Sigmoid colon (tissue), 7 donors: ENCODE data around the gene DESI1. TPM values are rescaled to one million over a fixed set of nuclear protein-coding genes. Genes with fewer than 3 reads are reported as not detected.

Source experiments
- DNase-seq: peaks from one replicate; pipeline ENCODE4 v3.0.0-alpha.2; 2019
- H3K27ac ChIP-seq, 4 donors: fragments of 200-600 bp; sonication (generic); one replicate each; pipeline ENCODE4 v1.5.1; 2016 to 2019; ENCODE audit warnings: mild to moderate bottlenecking in 1 of 4
- H3K27me3 ChIP-seq, 3 donors: fragments of 200-600 bp; sonication (generic); one replicate each; pipeline ENCODE4 v1.5.1; 2019; ENCODE audit warnings: mild to moderate bottlenecking in 1 of 3
- H3K36me3 ChIP-seq, 4 donors: fragments of 200-600 bp; sonication (generic); one replicate each; pipeline ENCODE4 v1.5.1; 2016 to 2019
- H3K4me1 ChIP-seq, 4 donors: fragments of 200-600 bp; sonication (generic); one replicate each; pipeline ENCODE4 v1.5.1; 2017 to 2019
- H3K4me3 ChIP-seq, 4 donors: fragments of 200-600 bp; sonication (generic); one replicate each; pipeline ENCODE4 v1.5.1; 2017 to 2019; ENCODE audit warnings: mild to moderate bottlenecking in 2 of 4, moderate library complexity in 1 of 4
- H3K9me3 ChIP-seq, 4 donors: fragments of 200-600 bp in 3 of 4; sonication (generic) in 3 of 4; one replicate each; pipeline versions ENCODE4 v1.5.1 to v1.6.1; 2013 to 2019
- CTCF ChIP-seq, 4 experiments: fragments of 450-650 bp in 3 of 4; fragments of 200-600 bp in 1 of 4; IDR thresholded peaks; one replicate each; pipeline ENCODE4 v1.5.1; 2016 to 2019; ENCODE audit warnings: antibody characterized with exemption in 4 of 4, mild to moderate bottlenecking in 3 of 4, moderate library complexity in 2 of 4
- EP300 ChIP-seq, 4 donors: sonication (generic); formaldehyde crosslinking; IDR thresholded peaks; one replicate each; pipeline ENCODE4 v1.6.1; 2017; ENCODE audit warnings: antibody characterized with exemption in 4 of 4
- POLR2A ChIP-seq, 2 donors: fragments of 450-650 bp; IDR thresholded peaks; one replicate each; pipeline ENCODE4 v1.6.1; 2016; ENCODE audit warnings: antibody characterized with exemption in 2 of 2, mild to moderate bottlenecking in 2 of 2, moderate library complexity in 2 of 2
- POLR2AphosphoS5 ChIP-seq, 4 donors: sonication (generic); formaldehyde crosslinking; IDR thresholded peaks; one replicate each; pipeline ENCODE4 v1.6.1; 2017; ENCODE audit warnings: antibody characterized with exemption in 4 of 4
- WGBS, 2 donors: extraction: QIAGEN DNeasy Blood & Tissue Kit; methylation state at CpG; one replicate each; pipeline ENCODE4 v1.1.7; 2013; 5-methylcytosine and 5-hydroxymethylcytosine counted together
- intact Hi-C: fragments of 100-400 bp; cut with DNase I; formaldehyde crosslinking; loops from one replicate; pipeline ENCODE4 v1.15.1; 2023
- polyA plus RNA-seq, 3 donors: library from polyadenylated mRNA; stranded (reverse); fragments of 200-250 nt; gene quantifications; one replicate each; pipeline ENCODE4 v1.2.3, GENCODE V29; 2013
- total RNA-seq, 4 donors: library from RNA; depleted of rRNA; stranded (reverse); fragments of >200 nt; gene quantifications; one replicate each; pipeline ENCODE4 v1.1.0, GENCODE V29; 2016
- donor health status: healthy with polysubstance abuse.
- donor health status: Bipolar disorder and iron deficiency.
- donor health status: healthy.

DESI1 gene
- total and polyA plus RNA-seq, 7 donors = 10.2 to 29.1 (median 14.3) TPM

- Histone ChIP-seq H3K36me3 (peaks cover 64 to 87% (median 77%) of the 10 kb centered on the region in 4 donors), H3K9me3 (no peaks in the 10 kb centered on the region), H3K4me3 (no peak overlapping the region), H3K27ac (no peak overlapping the region), H3K27me3 (no peaks in the 10 kb centered on the region), H3K4me1 (peaks cover 0 to 4% (median 2%) of the 10 kb centered on the region in 4 donors)
- intact Hi-C loops = no loop called here
- no peak for DNase-seq
- WGBS, 2 donors = 95 to 98% methylated on average over 2 of the region's 2 CpGs
- no peak for TF ChIP-seq POLR2A (IDR thresholded peaks at IDR 0.05)
- no peak for TF ChIP-seq EP300 (IDR thresholded peaks at IDR 0.05)
- TF ChIP-seq CTCF (IDR thresholded peaks at IDR 0.05) = no peak
- TF ChIP-seq POLR2AphosphoS5 (IDR thresholded peaks at IDR 0.05) = no peak
Measured at GRCh38 chr22:41661713-41662112, 40.9 kb upstream of the DESI1 start.

GRCh38 chr22:41661088-41661487 lies 40.2 kb upstream of the DESI1 start:
- Histone ChIP-seq H3K4me1 (no peaks in the 10 kb centered on the region), H3K27me3 (no peaks in the 10 kb centered on the region), H3K4me3 (no peak overlapping the region), H3K9me3 (no peaks in the 10 kb centered on the region), H3K36me3 (peaks cover 67 to 93% (median 81%) of the 10 kb centered on the region in 4 donors), H3K27ac (no peak overlapping the region)
- no peak for DNase-seq
- no peak for TF ChIP-seq POLR2AphosphoS5 (IDR thresholded peaks at IDR 0.05)
- no peak for TF ChIP-seq POLR2A (IDR thresholded peaks at IDR 0.05)
- no peak for TF ChIP-seq CTCF (IDR thresholded peaks at IDR 0.05)
- TF ChIP-seq EP300 (IDR thresholded peaks at IDR 0.05) = no peak
- intact Hi-C loops = no loop called here
- 91 to 94% methylated on average over 3 of the region's 3 CpGs for WGBS, 2 donors

GRCh38 chr22:41660416-41660815 lies 39.6 kb upstream of the DESI1 start:
- no peak overlapping the region for H3K4me3 ChIP-seq
- H3K27me3 ChIP-seq = no peaks in the 10 kb centered on the region
- no peak for TF ChIP-seq CTCF (IDR thresholded peaks at IDR 0.05)
- no peak for TF ChIP-seq EP300 (IDR thresholded peaks at IDR 0.05)
- no peak for TF ChIP-seq POLR2AphosphoS5 (IDR thresholded peaks at IDR 0.05)
- TF ChIP-seq POLR2A (IDR thresholded peaks at IDR 0.05) = no peak
- H3K36me3 ChIP-seq = peaks cover 73 to 100% (median 88%) of the 10 kb centered on the region in 4 donors
- H3K27ac ChIP-seq = no peak overlapping the region
- H3K9me3 ChIP-seq = no peaks in the 10 kb centered on the region
- no peaks in the 10 kb centered on the region for H3K4me1 ChIP-seq
- intact Hi-C loops = no loop called here
- DNase-seq = no peak
- WGBS, 2 donors = 92 to 95% methylated on average over 3 of the region's 3 CpGs

- intact Hi-C loops = no loop called here
- H3K36me3 ChIP-seq = peaks cover 76 to 100% (median 90%) of the 10 kb centered on the region in 4 donors
- no peak for DNase-seq
Measured at GRCh38 chr22:41659941-41660340, 39.1 kb upstream of the DESI1 start.

More at GRCh38 chr22:41659941-41660340, 39.1 kb upstream of the DESI1 start:
- Histone ChIP-seq H3K27ac (no peak overlapping the region), H3K4me1 (no peaks in the 10 kb centered on the region), H3K9me3 (no peaks in the 10 kb centered on the region), H3K4me3 (no peak overlapping the region), H3K27me3 (no peaks in the 10 kb centered on the region)
- WGBS, 2 donors = 90 to 93% methylated on average over 1 of the region's 1 CpG
- no peak for TF ChIP-seq POLR2A (IDR thresholded peaks at IDR 0.05)
- TF ChIP-seq POLR2AphosphoS5 (IDR thresholded peaks at IDR 0.05) = no peak
- no peak for TF ChIP-seq EP300 (IDR thresholded peaks at IDR 0.05)
- no peak for TF ChIP-seq CTCF (IDR thresholded peaks at IDR 0.05)
